H1 (cell line): Measurements from ENCODE around the gene IFNW1. TPM values are rescaled to one million over a fixed set of nuclear protein-coding genes. Genes with fewer than 3 reads are reported as not detected.

ENCODE experiments used
- E2F6 ChIP-seq: IDR thresholded peaks from 2 replicates; pipeline ENCODE4 v1.6.1; 2012; ENCODE audit warnings: inconsistent platforms
- EGR1 ChIP-seq: IDR thresholded peaks from 2 replicates; pipeline ENCODE4 v1.6.1; 2011; ENCODE audit warnings: low read depth, low read length, borderline replicate concordance
- HDAC2 ChIP-seq, 2 experiments: fragments of 300-600 bp in 1 of 2; sonication (generic) in 1 of 2; IDR thresholded peaks; 2 replicates each; pipeline ENCODE4 v1.6.1; 2011 to 2012; ENCODE audit warnings: low read depth in 2 of 2, low read length in 2 of 2, mild to moderate bottlenecking in 2 of 2, moderate library complexity in 2 of 2, borderline replicate concordance in 1 of 2, inconsistent platforms in 1 of 2
- HDAC6 ChIP-seq: IDR thresholded peaks from one replicate; pipeline ENCODE4 v1.7.1; 2012; ENCODE audit warnings: low read depth, mild to moderate bottlenecking, inconsistent platforms, low read length, moderate library complexity
- MAFK ChIP-seq: IDR thresholded peaks from 2 replicates; pipeline ENCODE4 v1.6.1; 2012; ENCODE audit warnings: low read depth, mild to moderate bottlenecking, improper control_type of control experiment, low read length
- NANOG ChIP-seq: IDR thresholded peaks from 2 replicates; pipeline ENCODE4 v1.6.1; 2011; ENCODE audit warnings: low read length, low read depth, mild to moderate bottlenecking, inconsistent platforms; ENCODE audit not compliant: insufficient read depth, poor library complexity, severe bottlenecking
- PHF8 ChIP-seq: fragments of 200-600 bp; sonication (generic); conservative IDR thresholded peaks from 2 replicates; pipeline ENCODE4 v1.7.1; 2012; ENCODE audit warnings: low read depth, mild to moderate bottlenecking, inconsistent platforms, low read length, moderate library complexity
- SUZ12 ChIP-seq: fragments of 200-600 bp; sonication (generic); IDR thresholded peaks from 2 replicates; pipeline ENCODE4 v1.6.1; 2012; ENCODE audit warnings: mild to moderate bottlenecking, inconsistent platforms, low read length, moderate library complexity, mixed read lengths
- TEAD4 ChIP-seq: IDR thresholded peaks from 2 replicates; pipeline ENCODE4 v1.6.1; 2012; ENCODE audit warnings: low read depth, low read length, inconsistent platforms, mixed read lengths
- YY1 ChIP-seq: IDR thresholded peaks from 2 replicates; pipeline ENCODE4 v1.6.1; 2011; ENCODE audit warnings: low read depth, mild to moderate bottlenecking, low read length
- polyA plus RNA-seq, 7 experiments: library from polyadenylated mRNA; depleted of rRNA in 3 of 7; stranded (reverse) in 5 of 7; unstranded in 2 of 7; fragments of >200 nt in 5 of 7; fragments of 200-250 nt in 2 of 7; gene quantifications; 1 replicate in 5 of 7; 2 replicates in 1 of 7; 4 replicates in 1 of 7; pipeline versions ENCODE4 v1.2.1 to v1.2.3, GENCODE V29; 2011 to 2013; ENCODE audit warnings: missing spikeins in 2 of 7, mixed read lengths in 2 of 7
- total RNA-seq: library from RNA; stranded (reverse); fragmentation: NEBNext Ultra II Directional; extraction: Animal tissue kit (Norgen Biotek cat#: 25700); gene quantifications from 2 replicates; pipeline ENCODE4 v1.2.1, GENCODE V29; 2021
- TF ChIP-seq, protein P1 (sequence below): fragments of 300-600 bp; sonication (generic); IDR thresholded peaks from 2 replicates; pipeline ENCODE4 v1.7.1; 2012; ENCODE audit warnings: low read length, moderate library complexity, mild to moderate bottlenecking, inconsistent platforms; ENCODE audit not compliant: insufficient replicate concordance

The IFNW1 gene
- total and polyA plus RNA-seq, 2 of the 8 experiments (the other 6 are each of a cell fraction or from before 2014, with no cell fraction given): not detected

DNA sequence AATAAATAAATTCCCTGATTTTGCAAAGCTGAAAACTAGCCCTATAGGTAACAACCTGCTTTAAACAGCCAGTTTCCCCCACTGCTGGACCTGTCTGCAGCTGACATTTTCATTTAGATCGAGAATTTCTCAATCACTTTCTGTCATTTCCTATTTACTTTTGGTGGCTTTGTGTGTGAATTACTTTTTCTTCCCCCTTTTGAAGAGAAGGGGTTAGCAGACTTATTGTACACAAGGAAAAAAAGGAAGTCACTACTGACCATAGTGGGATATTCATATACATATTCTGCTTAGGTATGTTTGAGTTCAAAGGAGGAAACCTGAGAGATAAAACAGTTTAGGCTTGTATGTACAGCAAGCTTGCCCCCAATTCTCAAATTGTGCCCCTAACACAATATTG is 36.8 kb downstream of the IFNW1 start (continued):
- TF ChIP-seq, protein P1, sequence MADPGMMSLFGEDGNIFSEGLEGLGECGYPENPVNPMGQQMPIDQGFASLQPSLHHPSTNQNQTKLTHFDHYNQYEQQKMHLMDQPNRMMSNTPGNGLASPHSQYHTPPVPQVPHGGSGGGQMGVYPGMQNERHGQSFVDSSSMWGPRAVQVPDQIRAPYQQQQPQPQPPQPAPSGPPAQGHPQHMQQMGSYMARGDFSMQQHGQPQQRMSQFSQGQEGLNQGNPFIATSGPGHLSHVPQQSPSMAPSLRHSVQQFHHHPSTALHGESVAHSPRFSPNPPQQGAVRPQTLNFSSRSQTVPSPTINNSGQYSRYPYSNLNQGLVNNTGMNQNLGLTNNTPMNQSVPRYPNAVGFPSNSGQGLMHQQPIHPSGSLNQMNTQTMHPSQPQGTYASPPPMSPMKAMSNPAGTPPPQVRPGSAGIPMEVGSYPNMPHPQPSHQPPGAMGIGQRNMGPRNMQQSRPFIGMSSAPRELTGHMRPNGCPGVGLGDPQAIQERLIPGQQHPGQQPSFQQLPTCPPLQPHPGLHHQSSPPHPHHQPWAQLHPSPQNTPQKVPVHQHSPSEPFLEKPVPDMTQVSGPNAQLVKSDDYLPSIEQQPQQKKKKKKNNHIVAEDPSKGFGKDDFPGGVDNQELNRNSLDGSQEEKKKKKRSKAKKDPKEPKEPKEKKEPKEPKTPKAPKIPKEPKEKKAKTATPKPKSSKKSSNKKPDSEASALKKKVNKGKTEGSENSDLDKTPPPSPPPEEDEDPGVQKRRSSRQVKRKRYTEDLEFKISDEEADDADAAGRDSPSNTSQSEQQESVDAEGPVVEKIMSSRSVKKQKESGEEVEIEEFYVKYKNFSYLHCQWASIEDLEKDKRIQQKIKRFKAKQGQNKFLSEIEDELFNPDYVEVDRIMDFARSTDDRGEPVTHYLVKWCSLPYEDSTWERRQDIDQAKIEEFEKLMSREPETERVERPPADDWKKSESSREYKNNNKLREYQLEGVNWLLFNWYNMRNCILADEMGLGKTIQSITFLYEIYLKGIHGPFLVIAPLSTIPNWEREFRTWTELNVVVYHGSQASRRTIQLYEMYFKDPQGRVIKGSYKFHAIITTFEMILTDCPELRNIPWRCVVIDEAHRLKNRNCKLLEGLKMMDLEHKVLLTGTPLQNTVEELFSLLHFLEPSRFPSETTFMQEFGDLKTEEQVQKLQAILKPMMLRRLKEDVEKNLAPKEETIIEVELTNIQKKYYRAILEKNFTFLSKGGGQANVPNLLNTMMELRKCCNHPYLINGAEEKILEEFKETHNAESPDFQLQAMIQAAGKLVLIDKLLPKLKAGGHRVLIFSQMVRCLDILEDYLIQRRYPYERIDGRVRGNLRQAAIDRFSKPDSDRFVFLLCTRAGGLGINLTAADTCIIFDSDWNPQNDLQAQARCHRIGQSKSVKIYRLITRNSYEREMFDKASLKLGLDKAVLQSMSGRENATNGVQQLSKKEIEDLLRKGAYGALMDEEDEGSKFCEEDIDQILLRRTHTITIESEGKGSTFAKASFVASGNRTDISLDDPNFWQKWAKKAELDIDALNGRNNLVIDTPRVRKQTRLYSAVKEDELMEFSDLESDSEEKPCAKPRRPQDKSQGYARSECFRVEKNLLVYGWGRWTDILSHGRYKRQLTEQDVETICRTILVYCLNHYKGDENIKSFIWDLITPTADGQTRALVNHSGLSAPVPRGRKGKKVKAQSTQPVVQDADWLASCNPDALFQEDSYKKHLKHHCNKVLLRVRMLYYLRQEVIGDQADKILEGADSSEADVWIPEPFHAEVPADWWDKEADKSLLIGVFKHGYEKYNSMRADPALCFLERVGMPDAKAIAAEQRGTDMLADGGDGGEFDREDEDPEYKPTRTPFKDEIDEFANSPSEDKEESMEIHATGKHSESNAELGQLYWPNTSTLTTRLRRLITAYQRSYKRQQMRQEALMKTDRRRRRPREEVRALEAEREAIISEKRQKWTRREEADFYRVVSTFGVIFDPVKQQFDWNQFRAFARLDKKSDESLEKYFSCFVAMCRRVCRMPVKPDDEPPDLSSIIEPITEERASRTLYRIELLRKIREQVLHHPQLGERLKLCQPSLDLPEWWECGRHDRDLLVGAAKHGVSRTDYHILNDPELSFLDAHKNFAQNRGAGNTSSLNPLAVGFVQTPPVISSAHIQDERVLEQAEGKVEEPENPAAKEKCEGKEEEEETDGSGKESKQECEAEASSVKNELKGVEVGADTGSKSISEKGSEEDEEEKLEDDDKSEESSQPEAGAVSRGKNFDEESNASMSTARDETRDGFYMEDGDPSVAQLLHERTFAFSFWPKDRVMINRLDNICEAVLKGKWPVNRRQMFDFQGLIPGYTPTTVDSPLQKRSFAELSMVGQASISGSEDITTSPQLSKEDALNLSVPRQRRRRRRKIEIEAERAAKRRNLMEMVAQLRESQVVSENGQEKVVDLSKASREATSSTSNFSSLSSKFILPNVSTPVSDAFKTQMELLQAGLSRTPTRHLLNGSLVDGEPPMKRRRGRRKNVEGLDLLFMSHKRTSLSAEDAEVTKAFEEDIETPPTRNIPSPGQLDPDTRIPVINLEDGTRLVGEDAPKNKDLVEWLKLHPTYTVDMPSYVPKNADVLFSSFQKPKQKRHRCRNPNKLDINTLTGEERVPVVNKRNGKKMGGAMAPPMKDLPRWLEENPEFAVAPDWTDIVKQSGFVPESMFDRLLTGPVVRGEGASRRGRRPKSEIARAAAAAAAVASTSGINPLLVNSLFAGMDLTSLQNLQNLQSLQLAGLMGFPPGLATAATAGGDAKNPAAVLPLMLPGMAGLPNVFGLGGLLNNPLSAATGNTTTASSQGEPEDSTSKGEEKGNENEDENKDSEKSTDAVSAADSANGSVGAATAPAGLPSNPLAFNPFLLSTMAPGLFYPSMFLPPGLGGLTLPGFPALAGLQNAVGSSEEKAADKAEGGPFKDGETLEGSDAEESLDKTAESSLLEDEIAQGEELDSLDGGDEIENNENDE: no peak
- no peak for TF ChIP-seq HDAC6
- TF ChIP-seq MAFK: no peak
- TF ChIP-seq NANOG: no peak
- TF ChIP-seq TEAD4: no peak
- TF ChIP-seq SUZ12: no peak
- TF ChIP-seq EGR1: no peak
- TF ChIP-seq YY1: no peak
- TF ChIP-seq HDAC2 (IDR thresholded peaks at IDR 0.05; ENCODE audit: borderline replicate concordance in 1 of 2, low read depth in 2 of 2, low read length in 2 of 2): no peak
- no peak for TF ChIP-seq PHF8
- TF ChIP-seq E2F6: no peak
